Neural crest cell (in vitro differentiated cells): ENCODE data around the gene MEF2C. TPM values are rescaled to one million over a fixed set of nuclear protein-coding genes. Genes with fewer than 3 reads are reported as not detected.

Source experiments
- DNase-seq: peaks from one replicate; pipeline ENCODE4 v3.0.0; 2021; ENCODE audit warnings: low read depth, mixed read lengths, low spot score
- H3K27ac Mint-ChIP-seq: one replicate; pipeline ENCODE4 v1.8.0; 2021; ENCODE audit warnings: mild to moderate bottlenecking, mixed read lengths; ENCODE audit not compliant: unreplicated experiment
- H3K27me3 Mint-ChIP-seq: 2 replicates; pipeline ENCODE4 v1.8.0; 2021; ENCODE audit warnings: low read depth, mild to moderate bottlenecking, mixed read lengths
- H3K36me3 Mint-ChIP-seq: 2 replicates; pipeline ENCODE4 v1.8.0; 2021; ENCODE audit warnings: low read depth, mild to moderate bottlenecking, mixed read lengths
- H3K4me1 Mint-ChIP-seq: 2 replicates; pipeline ENCODE4 v1.8.0; 2021; ENCODE audit warnings: mixed read lengths
- H3K4me3 Mint-ChIP-seq: one replicate; pipeline ENCODE4 v1.8.0; 2021; ENCODE audit warnings: mild to moderate bottlenecking, mixed read lengths
- H3K9me3 Mint-ChIP-seq: 2 replicates; pipeline ENCODE4 v1.8.0; 2021; ENCODE audit warnings: mixed read lengths
- CTCF ChIP-seq: fragments of 200-600 bp; sonication (generic); conservative IDR thresholded peaks from 2 replicates; pipeline ENCODE4 v1.5.0; 2021; ENCODE audit warnings: antibody characterized with exemption, mild to moderate bottlenecking
- total RNA-seq: library from RNA; stranded (reverse); gene quantifications from 2 replicates; pipeline ENCODE4 v1.2.1, GENCODE V29; 2021

The MEF2C gene
- total RNA-seq, 1 donor from 2014 or later, result 46.0 TPM

GRCh38 chr5:88734983-88735382 is 148.0 kb downstream of the MEF2C start:
- H3K4me1 Mint-ChIP-seq, result peaks cover 19% of the 10 kb centered on the region
- H3K36me3 Mint-ChIP-seq, result peaks cover 5% of the 10 kb centered on the region
- H3K9me3 Mint-ChIP-seq, result no peaks in the 10 kb centered on the region
- H3K27ac Mint-ChIP-seq, result no peak overlapping the region
- DNase-seq, result no peak
- H3K27me3 Mint-ChIP-seq, result no peaks in the 10 kb centered on the region
- no peak overlapping the region for H3K4me3 Mint-ChIP-seq
- TF ChIP-seq CTCF, result no peak

DNA sequence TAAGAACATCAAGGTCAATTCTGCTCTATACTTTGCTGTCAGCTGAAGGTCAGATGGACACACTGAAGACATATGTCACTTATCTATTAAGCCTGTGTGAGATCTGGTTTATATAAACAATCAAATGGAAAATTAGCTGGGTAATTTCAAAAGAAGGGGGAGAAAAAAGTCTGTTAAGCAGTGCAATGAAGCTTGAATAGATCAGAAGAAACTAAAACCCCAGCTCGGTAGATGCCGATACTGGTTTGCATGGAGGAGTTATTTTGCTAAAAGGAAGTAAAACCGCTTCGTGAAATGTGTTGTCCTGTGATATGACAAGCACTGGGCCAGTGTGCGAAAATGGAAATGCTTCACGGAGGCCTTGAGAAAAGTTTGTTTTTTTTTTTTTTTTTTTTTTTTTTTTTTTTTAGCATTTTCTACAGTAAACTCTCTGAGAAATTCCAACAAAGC is 148.8 kb downstream of the MEF2C start:
- Mint-ChIP-seq H3K4me1 (peaks cover 27% of the 10 kb centered on the region), H3K36me3 (peaks cover 5% of the 10 kb centered on the region), H3K9me3 (no peaks in the 10 kb centered on the region), H3K4me3 (no peak overlapping the region), H3K27ac (no peak overlapping the region), H3K27me3 (no peaks in the 10 kb centered on the region)
- no peak for DNase-seq
- TF ChIP-seq CTCF, result no peak

DNA sequence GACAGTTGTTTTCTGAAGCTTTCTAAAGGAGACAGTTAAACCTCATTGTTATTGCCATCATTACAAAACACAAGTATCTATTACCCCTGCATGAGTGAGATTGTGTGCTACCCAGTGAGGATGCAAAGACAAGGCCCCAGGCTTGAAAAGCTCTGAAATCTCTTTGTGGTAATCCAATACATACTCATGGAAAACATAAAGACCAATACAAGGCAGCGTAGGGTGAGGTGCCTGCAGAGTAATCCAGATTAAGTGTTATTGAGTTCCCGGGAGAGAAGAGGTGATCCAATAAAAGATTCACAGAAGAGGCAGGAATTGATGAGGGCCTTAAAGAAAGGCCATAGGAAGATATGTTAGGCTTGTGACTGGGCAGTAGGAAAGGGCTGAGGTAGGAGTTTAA is 150.1 kb downstream of the MEF2C start:
- Mint-ChIP-seq H3K4me1 (peaks cover 27% of the 10 kb centered on the region), H3K4me3 (no peak overlapping the region), H3K27me3 (no peaks in the 10 kb centered on the region), H3K27ac (no peak overlapping the region), H3K36me3 (peaks cover 5% of the 10 kb centered on the region), H3K9me3 (no peaks in the 10 kb centered on the region)
- no peak for TF ChIP-seq CTCF
- no peak for DNase-seq

- Mint-ChIP-seq H3K4me1 (peaks cover 27% of the 10 kb centered on the region), H3K4me3 (no peak overlapping the region), H3K9me3 (no peaks in the 10 kb centered on the region), H3K36me3 (peaks cover 5% of the 10 kb centered on the region), H3K27ac (no peak overlapping the region), H3K27me3 (no peaks in the 10 kb centered on the region)
- TF ChIP-seq CTCF, result no peak
- no peak for DNase-seq
These were observed 150.8 kb downstream of the MEF2C start for GRCh38 chr5:88732181-88732633.

DNA sequence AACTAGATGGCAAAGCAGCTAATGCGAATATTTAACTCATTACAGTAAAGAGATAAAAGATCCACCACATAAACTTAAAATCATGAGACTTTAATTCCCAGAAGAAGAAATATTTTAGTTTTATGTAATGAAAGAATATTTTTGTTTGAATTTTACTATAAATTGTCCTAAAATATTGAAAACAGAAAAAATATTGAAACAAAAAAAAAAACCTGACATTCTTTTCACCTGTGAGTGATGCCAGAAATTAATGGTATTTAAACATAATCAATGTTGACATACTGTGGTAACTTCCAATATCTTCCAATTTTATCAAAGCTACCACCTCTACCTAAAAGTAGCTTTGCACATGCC is 153.2 kb downstream of the MEF2C start:
- Mint-ChIP-seq H3K4me3 (no peak overlapping the region), H3K27me3 (no peaks in the 10 kb centered on the region), H3K4me1 (peaks cover 27% of the 10 kb centered on the region), H3K36me3 (peaks cover 5% of the 10 kb centered on the region), H3K9me3 (no peaks in the 10 kb centered on the region), H3K27ac (no peak overlapping the region)
- no peak for DNase-seq
- no peak for TF ChIP-seq CTCF
